ENCODE measurements around the gene ALDH5A1. TPM values are rescaled to one million over a fixed set of nuclear protein-coding genes. Genes with fewer than 3 reads are reported as not detected.

The ALDH5A1 gene
- total RNA-seq, 4 donors from 2014 or later, result 4.1 to 12.1 (median 7.9) TPM

DNA sequence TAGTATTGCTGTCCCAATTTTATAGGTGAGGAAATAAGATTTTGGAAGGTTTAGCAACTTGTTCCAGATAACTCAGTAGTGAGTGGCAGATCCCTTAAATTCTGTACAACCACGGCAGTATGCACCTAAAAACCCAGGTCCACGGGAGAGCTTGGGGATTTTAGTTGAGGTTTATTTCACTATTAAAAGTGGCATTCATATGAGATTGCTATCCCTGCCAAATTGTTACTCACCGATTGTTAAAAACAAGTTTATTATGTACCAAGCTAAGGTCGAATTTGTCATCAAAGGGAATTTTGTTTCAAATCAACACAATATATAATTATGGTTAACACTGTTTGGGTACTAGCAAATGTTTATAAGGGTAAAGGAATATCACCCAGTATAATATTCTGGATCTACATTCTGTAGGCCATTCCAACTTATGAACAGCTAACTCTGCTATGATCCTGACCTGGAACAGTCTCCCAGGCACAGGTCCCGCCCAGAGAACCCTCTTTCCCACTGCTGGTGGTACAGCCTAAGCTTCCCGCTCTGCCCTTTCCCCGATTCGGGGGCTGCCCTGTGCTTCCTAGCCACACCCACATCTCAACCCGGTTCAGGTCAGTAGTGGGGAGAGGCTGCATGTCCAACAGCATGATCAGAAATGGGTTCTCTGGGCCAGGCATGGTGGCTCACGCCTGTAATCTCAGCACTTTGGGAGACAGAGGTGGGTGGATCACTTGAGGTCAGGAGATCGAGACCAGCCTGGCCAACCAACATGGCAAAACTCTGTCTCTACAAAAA, 30.3 kb upstream of the ALDH5A1 start:
- TF ChIP-seq POLR2A (IDR thresholded peaks at IDR 0.05), result no peak
- TF ChIP-seq POLR2AphosphoS5 (IDR thresholded peaks at IDR 0.05), result no peak
- TF ChIP-seq EP300 (IDR thresholded peaks at IDR 0.05; ENCODE audit: low read depth), result no peak
- TF ChIP-seq, protein P1, sequence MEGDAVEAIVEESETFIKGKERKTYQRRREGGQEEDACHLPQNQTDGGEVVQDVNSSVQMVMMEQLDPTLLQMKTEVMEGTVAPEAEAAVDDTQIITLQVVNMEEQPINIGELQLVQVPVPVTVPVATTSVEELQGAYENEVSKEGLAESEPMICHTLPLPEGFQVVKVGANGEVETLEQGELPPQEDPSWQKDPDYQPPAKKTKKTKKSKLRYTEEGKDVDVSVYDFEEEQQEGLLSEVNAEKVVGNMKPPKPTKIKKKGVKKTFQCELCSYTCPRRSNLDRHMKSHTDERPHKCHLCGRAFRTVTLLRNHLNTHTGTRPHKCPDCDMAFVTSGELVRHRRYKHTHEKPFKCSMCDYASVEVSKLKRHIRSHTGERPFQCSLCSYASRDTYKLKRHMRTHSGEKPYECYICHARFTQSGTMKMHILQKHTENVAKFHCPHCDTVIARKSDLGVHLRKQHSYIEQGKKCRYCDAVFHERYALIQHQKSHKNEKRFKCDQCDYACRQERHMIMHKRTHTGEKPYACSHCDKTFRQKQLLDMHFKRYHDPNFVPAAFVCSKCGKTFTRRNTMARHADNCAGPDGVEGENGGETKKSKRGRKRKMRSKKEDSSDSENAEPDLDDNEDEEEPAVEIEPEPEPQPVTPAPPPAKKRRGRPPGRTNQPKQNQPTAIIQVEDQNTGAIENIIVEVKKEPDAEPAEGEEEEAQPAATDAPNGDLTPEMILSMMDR (IDR thresholded peaks at IDR 0.05), result no peak

DNA sequence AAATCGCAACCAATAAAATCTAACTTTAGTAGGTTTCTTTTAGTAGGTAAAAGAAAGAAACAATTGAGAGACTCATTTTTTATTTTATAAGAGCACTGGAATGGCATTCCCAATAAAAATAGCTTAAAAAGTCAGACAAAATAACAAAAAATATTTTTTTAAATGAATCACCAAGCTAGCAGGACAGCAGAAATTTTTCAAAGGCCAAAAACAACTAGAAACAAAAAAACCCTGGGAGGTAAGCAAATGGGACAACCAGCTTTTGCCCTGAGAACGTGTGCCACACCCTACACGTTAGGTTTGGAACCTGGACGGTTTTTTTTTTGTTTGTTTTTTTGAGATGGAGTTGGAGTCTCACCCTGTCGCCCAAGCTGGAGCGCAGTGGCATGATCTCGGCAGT, 25.0 kb upstream of the ALDH5A1 start:
- intact Hi-C loops (cut with DNase I; ENCODE audit: low total_unique reads), result no loop called here
- no peak for DNase-seq
- TF ChIP-seq EP300 (IDR thresholded peaks at IDR 0.05; ENCODE audit: low read depth) (no peak), POLR2A (IDR thresholded peaks at IDR 0.05) (no peak), POLR2AphosphoS5 (IDR thresholded peaks at IDR 0.05) (no peak)
- TF ChIP-seq, protein P1 (IDR thresholded peaks at IDR 0.05), result no peak
- H3K9me3 ChIP-seq, result no peaks in the 10 kb centered on the region
- 76 to 82% methylated on average over 7 of the region's 7 CpGs for WGBS, 2 donors (ENCODE audit: low coverage in 1 of 2)
- H3K36me3 ChIP-seq, result no peaks in the 10 kb centered on the region
- no peaks in the 10 kb centered on the region for H3K27me3 ChIP-seq
- no peak overlapping the region for H3K4me3 ChIP-seq
- H3K27ac ChIP-seq, result no peak overlapping the region
- in situ Hi-C loops (cut with MboI; ENCODE audit: low pct_ligation_motif_present in 1 of 4, low pct_unique_long_range_greater_than_20kb in 1 of 4, low sequenced_read_pairs in 3 of 4), result no loop called here
- no peaks in the 10 kb centered on the region for H3K4me1 ChIP-seq

More for the DNA sequence above, 30.3 kb upstream of the ALDH5A1 start:
- no peaks in the 10 kb centered on the region for H3K9me3 ChIP-seq
- 83 to 86% methylated on average over 4 to 11 of the region's 11 CpGs for WGBS, 2 donors (ENCODE audit: low coverage in 1 of 2)
- no peaks in the 10 kb centered on the region for H3K27me3 ChIP-seq
- H3K4me3 ChIP-seq, result no peak overlapping the region
- in situ Hi-C loops (cut with MboI; ENCODE audit: low pct_ligation_motif_present in 1 of 4, low pct_unique_long_range_greater_than_20kb in 1 of 4, low sequenced_read_pairs in 3 of 4) (no loop called here), intact Hi-C loops (cut with DNase I; ENCODE audit: low total_unique reads) (no loop called here)
- no peaks in the 10 kb centered on the region for H3K4me1 ChIP-seq
- no peak for DNase-seq
- H3K27ac ChIP-seq, result no peak overlapping the region
- H3K36me3 ChIP-seq, result no peaks in the 10 kb centered on the region

DNA sequence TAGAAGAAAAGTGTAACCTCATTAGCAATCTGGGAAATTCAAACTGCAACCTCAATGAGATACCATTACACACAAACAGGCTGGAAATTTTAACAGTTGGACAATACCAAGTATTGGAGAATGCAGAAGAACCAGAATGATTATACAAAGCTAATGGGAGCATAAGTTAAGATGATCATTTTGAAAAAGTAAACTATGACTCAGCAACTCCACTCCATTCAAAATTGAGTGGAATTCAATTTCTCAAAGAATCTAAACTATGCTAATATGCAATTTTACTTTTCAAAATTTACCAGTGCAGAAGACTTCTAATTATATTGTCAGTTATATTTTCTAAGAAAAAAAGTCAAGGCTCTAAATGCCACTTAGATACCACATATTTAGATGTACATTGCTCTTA, 22.6 kb upstream of the ALDH5A1 start:
- intact Hi-C loops (cut with DNase I; ENCODE audit: low total_unique reads) (no loop called here), in situ Hi-C loops (cut with MboI; ENCODE audit: low pct_ligation_motif_present in 1 of 4, low pct_unique_long_range_greater_than_20kb in 1 of 4, low sequenced_read_pairs in 3 of 4) (no loop called here)
- no peaks in the 10 kb centered on the region for H3K9me3 ChIP-seq
- TF ChIP-seq, protein P1 (IDR thresholded peaks at IDR 0.05), result no peak
- no peak for TF ChIP-seq POLR2AphosphoS5 (IDR thresholded peaks at IDR 0.05)
- no peak for TF ChIP-seq POLR2A (IDR thresholded peaks at IDR 0.05)
- TF ChIP-seq EP300 (IDR thresholded peaks at IDR 0.05; ENCODE audit: low read depth), result no peak
- H3K4me3 ChIP-seq, result no peak overlapping the region
- no peak overlapping the region for H3K27ac ChIP-seq
- H3K27me3 ChIP-seq, result no peaks in the 10 kb centered on the region
- H3K4me1 ChIP-seq, result no peaks in the 10 kb centered on the region
- no peaks in the 10 kb centered on the region for H3K36me3 ChIP-seq
- DNase-seq, result no peak

DNA sequence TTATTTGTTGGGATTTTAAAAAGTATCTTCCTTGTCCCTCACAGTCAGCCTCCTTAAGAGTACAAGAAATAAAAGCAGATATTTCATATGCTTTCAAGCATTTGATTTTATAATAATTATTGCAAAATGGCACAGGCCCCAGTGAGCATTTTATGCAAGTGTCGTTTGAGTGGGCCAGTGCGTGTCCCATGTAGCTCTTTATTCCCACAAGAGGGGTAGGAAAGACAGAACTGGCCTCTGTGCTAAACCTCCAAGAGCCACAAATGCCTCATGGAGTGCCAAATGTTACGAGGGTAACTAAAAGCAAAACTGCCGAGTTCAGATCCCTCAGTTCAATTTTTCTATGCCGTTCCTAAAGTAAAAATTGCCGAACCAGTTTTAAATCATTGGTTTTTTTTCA, 18.1 kb upstream of the ALDH5A1 start:
- H3K27me3 ChIP-seq, result no peaks in the 10 kb centered on the region
- no peaks in the 10 kb centered on the region for H3K36me3 ChIP-seq
- no peak overlapping the region for H3K4me3 ChIP-seq
- no peak for DNase-seq
- TF ChIP-seq, protein P1 (IDR thresholded peaks at IDR 0.05), result no peak
- TF ChIP-seq EP300 (IDR thresholded peaks at IDR 0.05; ENCODE audit: low read depth) (no peak), POLR2A (IDR thresholded peaks at IDR 0.05) (no peak), POLR2AphosphoS5 (IDR thresholded peaks at IDR 0.05) (no peak)
- in situ Hi-C loops (cut with MboI; ENCODE audit: low pct_ligation_motif_present in 1 of 4, low pct_unique_long_range_greater_than_20kb in 1 of 4, low sequenced_read_pairs in 3 of 4), result no loop called here
- no peak overlapping the region for H3K27ac ChIP-seq
- 94 to 98% methylated on average over 5 to 6 of the region's 6 CpGs for WGBS, 2 donors (ENCODE audit: low coverage in 1 of 2)
- H3K4me1 ChIP-seq, result no peaks in the 10 kb centered on the region
- intact Hi-C loops (cut with DNase I; ENCODE audit: low total_unique reads), result no loop called here
- no peaks in the 10 kb centered on the region for H3K9me3 ChIP-seq

Data from transverse colon (tissue), 4 donors.